ENCODE results near the gene SFT2D1.

The SFT2D1 gene

DNA sequence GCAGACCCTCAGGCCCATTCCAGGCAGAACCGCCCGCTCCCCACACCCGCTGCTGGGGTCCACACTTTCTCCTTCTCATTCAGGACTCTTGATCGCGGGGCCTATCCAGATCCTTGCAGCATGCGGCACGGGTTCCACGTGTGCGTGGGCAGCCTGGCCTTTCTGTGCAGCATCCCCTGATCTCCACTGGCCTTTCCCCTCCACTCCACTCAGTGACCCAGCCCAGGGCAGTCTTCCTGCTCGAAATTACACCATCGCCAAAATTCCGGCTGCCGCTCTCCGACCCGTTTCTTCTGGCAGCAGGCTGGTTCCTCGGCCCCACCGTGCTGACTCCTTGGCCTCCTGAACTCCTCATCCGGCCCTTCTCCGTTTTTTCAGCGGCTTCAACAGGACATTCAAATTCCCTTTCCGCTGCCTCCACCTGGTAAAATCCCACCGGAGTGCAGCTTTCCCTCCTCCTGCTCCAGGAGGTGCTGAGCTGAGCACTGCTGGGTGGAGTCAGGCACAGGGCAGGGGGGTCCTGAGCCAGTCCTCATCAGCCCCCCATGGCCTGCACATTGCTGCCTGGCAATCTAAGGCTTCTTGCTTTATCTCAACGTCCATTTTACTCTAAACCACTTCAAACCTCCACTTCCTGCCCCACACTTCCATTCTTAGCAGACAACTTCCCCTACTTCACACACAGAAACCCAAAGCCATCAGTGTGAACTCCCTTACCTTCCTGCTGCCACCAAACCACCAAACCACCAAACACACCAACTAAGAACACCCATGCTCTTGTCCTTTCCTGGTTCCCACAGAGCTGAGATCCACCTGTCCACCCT lies 9.0 kb downstream of the SFT2D1 start:
- DNase-seq, result no peak

DNA sequence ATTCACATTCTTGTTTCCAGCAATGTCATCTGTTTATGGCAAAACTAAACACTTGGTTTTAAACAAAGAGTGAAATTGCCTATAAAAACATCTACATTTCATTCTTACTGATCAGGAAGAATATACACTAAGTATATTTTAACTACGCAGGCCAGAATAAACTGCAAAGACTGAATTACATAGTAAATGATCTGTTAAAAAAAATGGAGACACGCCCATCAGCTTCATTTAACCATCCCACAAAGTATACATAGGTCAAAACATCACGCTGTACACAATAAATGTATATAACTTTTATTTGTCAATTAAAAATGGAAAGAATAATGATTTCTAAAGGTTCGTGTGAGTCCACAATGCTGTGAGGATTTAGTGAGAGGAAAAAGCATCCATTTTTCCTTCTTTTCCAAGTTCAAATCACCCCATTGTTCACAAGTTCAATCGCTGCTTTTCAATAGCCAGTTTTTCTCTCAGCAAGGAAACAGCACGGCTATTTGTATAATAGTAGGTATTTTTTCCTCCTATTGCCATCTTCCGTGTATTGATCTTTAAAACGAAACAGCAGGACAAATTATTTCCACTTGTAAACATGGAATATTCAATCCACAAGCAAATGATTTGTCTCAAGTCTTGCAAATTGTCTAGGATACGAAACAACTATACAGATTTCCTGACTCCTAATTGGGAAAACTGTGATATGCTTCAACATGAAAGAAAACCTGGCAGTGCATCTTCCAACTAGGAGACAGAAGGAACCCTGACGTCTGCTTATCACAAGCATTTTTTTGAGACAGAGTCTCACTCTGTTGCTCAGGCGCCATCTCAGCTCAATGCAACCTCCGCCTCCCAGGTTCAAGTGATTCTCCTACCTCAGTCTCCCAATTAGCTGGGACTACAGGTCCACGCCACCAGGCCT lies 10.6 kb downstream of the SFT2D1 start:
- no peak for DNase-seq

DNA sequence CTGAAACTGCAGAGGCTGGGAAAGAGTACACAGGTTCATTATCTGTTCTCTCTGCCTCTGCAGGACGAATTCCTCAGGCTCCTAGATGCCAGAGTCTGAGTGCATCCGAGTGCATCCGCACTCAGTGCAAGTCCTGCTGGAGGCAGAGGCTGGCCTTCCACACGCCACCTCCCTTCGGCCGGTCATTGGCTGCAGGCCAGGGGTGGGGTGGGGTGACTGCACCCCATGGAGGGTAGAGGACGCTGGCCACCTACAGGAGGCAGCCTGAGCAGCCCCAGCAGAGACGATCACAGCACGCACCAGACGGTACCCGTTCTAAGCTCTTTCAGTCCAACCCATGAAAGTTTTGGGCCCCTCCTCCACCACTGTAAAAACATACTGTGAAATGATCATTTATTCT lies 11.7 kb downstream of the SFT2D1 start:
- no peak for DNase-seq

DNA sequence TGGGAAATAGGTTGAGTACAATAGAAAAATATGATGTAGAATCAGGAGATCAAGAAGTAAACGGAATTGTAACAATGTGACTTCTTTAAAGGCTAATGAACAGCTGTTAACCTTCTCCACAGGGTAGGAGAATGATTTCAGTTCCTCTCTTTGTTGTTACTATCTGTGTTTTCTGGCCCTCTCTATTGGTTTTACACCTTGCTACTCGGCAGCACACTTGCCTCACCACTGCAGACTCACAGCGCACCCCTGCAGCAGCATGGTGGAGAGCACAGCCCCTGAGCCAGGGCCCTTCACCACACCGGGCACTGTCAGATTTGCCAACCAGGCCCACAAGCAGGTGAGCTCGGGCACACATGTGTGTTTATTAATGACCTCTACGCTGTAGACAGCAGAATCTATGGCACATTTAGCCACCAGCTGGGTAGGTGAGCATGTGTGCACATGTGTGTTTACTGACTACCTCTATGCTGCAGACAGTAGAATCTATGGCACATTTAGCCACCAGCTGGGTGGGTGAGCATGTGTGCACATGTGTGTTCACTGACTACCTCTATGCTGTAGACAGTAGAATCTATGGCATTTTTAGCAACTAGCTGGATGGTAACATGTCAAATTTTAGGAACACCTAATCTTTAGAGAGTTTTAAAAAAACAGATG lies 16.8 kb downstream of the SFT2D1 start:
- DNase-seq, result no peak

DNA sequence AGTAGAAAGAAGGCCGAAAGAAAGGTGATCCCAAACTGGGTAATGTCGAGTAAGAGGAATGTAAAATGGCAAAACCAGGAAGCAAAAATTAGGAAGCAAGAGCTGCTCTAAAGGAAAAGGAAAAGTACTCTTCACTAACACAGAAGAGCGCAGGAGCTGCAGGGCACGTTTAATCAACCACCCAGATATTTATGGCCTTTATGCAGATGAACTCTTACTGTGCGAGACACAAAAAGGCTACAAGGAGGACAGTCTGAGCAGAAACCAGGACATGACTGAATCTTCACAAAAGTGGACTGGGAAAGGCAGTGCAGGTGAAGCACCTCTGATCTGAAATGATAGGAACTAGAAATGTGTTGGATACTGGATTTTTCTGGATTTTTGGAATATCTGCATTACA lies 18.9 kb downstream of the SFT2D1 start:
- DNase-seq, result no peak

DNA sequence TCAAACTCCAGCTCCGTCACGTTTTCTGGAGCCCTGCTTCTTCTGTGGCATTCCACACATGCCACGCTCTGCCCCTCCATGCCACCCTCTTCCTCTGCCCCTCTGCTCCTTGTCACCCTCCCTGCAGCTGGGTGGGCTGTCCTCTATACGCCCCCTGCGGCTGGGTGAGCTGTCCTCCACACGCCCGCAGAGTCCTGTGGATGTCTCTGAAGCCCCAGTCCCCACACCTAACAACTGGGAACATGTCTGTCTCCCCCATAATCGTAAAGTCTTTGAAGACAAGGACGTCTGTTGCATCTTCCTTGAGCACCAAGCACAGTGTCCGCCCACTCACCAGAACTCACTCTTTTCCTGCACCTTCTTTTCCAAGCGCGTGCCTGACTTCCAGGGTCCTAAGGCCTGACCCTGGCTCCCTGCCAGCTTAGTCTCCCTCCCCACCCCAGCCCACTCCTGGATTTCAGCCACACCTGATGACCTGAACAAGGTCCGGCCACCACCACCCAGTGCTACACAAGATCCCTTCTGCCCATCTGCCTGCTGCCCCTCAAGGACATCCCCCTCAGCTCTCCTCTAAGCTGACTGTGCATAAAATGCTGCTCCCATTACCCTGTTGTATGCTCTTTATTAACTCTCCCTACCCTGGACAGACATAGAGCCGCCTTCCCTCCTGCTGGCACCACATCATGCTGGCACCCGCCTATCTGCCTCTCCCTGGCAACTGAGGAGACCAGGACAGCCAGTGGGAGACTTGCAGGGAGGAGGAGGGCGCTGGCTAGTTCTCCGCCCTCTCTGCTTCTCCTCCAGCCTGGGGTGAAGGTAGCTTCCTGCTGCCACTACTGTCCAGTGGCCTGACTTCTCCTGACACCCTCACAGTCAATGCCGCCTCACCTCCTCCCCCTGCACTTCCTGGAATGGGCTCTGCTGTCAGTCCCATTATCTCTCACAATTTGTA lies 23.4 kb downstream of the SFT2D1 start:
- DNase-seq, result no peak

DNA sequence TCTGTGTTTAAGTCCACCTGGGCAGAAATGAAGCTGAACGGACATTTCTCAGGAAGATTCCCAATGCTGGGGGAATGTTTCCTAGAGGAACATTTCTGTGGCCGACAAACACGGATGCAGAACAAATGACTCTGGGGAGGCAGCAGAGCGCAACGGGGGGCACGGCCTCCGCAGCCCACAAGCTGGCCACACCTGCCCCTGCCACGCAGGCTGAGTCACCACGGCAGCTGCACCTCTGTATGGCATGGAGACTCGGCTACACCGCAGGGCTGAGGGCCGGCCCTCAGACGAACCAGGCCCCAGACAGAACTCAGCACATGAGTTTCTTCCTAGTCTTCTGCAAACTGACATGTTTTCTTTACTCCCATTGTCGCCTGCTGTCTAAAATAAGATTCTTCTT lies 24.1 kb downstream of the SFT2D1 start:
- DNase-seq, result no peak

DNA sequence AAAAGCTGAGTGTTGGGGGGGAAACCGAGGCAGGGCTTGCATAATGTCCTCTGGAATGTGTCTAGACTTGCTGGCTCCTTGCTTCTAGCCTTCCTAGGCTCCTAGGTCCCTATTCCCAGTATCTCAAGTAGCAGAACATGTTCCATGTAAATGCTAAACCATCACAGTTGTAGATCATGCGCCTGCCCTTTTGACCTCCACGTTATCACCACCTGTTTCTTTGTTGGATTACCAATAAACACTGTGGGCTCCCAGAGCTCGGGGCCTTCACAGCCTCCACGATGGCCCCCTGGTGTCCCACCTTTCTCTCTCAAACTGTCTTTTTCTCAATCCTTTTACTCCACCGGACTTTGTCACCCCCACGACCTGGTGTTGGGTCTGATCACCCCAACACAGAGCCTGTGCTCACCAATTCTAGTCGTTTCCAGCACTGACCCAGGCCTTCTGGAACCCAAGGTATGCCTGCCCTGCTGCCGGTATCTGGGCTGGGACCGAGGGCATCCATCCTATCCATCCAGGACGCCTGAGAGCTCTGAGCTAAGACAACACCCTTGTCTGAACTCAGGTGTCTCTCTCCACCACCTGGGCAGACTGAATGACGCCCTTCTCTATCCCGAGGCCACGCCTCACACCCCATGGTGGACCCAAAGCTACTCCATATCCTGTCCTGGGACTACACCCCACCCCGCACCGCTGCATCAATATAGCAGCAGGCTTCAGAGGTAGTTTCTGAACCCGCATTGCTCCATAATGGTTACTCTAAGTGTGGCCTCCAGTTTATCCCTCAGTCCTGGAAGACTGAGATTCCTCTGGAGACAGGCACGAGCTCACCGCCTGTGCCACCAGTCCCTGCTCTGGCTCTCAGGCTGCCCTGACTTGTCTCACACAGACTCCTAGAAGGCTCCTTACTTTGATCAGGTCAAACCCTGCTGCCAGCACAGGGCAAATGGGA lies 24.8 kb downstream of the SFT2D1 start:
- DNase-seq, result no peak

DNA sequence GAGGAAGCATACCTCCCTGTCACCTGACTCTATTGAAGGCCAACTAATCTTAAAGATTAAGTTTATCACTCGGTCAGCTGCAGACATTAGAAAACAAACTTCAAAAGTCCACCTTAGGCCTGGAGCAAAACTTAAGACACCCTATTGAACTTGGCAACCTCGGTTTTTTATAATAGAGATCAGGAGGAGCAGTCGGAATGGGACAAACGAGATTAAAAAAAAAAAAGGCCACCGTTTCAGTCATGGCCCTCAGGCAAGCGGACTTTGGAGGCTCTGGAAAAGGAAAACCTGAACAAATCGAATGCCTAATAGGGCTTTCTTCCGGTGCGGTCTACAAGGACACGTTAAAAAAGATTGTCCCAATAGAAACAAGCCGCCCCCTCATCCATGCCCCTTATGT lies 26.9 kb downstream of the SFT2D1 start:
- no peak for DNase-seq

DNA sequence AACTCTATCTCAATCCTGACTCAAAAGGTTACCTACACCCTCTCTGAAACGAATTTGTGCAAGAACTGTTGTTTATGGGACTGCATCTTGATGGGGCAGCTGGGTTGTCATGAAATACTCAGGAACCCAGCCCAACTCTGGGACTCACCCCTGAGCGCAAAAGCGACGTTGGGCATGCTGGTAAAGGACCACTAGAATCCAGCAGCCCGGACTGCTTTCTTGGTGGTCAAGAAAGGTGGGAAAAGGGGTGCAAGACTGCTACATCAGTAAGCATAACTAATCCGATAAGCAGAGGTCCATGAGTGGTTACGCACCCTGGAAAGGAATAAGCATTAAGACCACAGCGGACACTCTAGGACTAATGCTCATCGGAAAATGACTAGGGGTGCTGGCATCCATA lies 27.9 kb downstream of the SFT2D1 start:
- DNase-seq, result no peak

DNA sequence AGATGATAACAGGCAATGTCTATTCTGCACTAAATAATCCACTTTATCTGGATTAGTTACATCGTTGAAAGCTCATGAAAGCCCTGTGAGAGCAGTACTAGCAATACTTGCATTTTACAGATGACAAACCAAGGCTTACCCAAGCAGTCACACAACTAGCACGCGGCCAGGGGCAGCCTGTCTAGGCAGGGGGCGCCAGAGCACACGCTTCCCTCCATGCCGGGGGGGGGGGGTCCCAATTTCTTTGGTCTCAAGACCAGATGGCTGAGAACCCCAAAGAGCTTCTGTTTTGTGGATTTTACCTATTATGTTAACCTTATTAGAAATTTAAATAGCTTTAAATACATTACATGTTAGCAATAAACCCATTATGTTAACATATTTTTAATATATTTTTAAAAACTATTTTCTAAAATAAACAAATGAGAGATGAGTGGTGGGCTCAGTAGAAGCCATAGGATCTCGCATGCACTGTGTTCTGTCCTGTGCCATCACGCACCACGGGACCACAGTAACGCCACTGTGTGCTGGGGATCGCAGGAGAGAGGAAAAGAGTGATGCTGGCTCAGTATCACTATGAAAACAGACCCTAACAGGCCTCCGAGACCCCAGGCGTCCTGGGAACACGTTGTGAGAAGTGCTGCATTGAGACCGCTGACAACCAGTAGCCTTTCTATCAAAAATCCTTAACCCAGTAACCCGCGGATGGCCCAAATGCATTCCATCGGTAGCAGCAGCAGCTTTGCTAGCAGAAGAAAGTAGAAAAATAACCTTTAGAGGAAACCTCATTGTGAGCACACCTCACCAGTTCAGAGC lies 28.9 kb downstream of the SFT2D1 start:
- peak; percentile 38 for DNase-seq

DNA sequence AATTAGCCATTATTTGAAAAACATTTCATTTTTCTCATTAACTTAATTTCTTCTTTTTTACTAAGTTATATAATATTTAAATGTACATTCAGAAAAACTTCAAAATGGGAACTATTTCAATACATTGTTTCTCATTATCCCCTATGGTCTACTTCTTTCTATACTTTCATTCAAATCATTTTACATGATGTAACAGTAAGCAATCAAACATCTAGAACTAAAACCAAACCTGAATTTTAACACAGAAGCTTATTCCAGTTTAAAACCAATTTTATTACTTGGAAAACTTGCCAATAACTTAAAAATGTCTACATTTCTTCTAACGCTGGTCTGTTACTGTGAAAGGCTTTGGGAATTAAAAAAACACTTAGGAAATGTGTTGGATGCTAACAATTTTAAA lies 29.5 kb downstream of the SFT2D1 start:
- no peak for DNase-seq

DNA sequence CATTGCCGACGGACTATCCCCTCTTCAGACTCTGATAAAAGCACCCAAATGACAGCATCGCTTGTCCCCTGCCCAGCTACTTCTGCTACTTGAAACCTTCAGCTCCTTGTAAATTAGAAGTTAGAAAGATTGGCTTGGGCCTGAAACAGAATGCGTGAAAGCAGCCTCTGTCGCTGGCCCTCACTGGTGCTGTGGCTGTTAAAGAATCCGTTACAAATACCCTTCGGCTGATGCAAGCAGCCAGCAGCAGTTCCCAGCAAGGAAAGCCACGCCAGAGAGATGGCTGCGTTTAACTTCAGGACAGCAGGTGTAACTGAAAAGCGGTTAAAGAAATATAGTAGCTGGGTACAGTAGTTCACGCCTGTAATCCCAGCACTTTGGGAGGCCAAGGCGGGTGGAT lies 31.7 kb downstream of the SFT2D1 start:
- no peak for DNase-seq

DNA sequence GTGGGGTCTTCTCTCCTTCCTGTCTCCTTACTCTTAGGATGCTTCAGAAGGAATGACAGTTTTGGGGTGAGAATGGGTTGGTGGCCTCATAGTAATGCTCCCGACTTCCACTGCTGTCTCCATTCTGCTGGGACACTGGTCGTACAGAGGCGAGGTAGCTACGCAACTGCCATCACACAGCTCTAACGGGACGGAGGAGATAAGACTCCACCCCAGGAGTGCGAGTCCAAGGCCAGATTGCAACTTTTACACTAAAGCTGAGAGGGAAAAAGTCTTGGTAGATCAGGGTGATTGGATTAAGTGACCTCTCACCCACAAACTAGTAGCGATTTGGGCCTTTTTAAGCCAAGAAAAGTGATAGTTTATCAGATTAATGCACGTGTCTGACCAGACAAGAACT lies 32.4 kb downstream of the SFT2D1 start:
- no peak for DNase-seq

DNA sequence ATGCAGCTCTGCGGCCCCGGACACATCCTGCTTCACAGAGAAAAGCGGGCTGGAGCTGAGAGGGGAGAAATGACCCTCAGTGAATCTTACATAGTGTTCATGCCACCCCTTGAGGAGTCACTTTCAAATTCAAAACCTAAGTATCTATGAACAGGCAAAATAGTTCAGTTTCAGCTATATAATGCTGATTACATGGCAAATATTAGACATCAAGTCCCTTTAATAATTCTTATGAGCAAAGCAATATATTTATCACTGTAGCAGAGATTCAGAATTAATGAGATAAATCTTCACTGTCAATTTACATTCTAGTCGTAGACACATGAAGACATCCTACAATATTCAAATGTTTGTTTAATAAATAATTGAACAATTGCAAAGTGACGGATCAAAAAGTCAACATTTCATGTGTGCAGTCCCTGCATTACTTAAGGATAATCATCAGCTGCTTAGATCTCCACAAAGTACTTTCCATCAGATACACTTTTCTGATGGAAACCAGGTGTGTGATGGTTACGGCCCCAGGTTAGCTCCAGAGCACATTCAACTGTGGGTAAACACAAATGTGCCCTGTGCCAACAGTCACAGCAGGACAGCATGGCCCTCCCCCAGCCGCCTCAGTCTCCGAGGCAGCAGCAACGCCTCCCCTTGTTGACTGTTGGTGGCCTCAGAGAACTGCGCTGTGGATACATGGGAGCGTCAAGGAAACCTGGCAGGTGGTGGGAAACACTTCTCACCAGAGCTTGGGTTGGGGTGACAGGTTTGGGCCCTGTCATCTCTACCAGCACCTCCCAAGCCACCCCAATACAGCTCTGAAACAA lies 33.4 kb downstream of the SFT2D1 start:
- DNase-seq, result no peak

DNA sequence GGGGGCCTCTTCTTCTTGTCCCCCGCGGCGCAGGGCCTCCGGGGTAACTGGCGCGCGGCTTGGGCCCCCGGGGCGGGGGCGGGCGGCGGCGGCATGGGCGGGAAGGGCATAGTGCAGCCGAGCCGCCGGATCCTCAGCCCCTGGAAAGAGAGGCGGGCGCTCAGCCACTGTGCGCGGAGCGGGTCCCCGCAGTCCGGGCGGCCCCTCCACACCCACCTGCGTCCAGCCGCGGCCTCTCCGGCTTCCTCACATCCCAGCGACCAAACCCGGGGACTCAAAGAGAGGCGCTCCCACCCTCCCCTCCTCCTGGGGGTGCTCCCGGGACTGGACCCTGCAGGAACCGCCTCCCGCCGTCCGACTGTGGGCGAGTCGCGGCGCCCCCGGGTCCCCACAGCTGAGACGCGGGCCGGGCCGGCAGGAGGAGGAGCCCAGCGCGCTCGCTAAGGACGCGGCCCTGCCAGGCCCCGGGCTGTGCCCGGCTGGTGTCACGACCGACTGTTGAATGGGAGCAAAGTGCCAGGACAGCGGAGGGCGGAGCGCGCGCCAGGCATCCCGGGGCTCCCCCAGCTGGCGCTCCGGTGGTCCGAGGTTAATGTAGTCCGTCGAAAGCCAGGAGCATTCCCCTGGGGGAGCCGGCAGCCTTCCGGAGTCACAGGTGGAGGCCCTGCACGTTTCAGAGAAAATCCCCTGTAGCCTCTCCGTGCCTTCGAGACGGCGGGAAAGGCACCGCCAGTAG lies 34.1 kb downstream of the SFT2D1 start, which contains the start of gene PRR18:
TSS of gene PRR18 (minus strand) at position 360 of the 736 bp plus-strand sequence. CDS start at position 110, 250 bp downstream.
- DNase-seq, result no peak

DNA sequence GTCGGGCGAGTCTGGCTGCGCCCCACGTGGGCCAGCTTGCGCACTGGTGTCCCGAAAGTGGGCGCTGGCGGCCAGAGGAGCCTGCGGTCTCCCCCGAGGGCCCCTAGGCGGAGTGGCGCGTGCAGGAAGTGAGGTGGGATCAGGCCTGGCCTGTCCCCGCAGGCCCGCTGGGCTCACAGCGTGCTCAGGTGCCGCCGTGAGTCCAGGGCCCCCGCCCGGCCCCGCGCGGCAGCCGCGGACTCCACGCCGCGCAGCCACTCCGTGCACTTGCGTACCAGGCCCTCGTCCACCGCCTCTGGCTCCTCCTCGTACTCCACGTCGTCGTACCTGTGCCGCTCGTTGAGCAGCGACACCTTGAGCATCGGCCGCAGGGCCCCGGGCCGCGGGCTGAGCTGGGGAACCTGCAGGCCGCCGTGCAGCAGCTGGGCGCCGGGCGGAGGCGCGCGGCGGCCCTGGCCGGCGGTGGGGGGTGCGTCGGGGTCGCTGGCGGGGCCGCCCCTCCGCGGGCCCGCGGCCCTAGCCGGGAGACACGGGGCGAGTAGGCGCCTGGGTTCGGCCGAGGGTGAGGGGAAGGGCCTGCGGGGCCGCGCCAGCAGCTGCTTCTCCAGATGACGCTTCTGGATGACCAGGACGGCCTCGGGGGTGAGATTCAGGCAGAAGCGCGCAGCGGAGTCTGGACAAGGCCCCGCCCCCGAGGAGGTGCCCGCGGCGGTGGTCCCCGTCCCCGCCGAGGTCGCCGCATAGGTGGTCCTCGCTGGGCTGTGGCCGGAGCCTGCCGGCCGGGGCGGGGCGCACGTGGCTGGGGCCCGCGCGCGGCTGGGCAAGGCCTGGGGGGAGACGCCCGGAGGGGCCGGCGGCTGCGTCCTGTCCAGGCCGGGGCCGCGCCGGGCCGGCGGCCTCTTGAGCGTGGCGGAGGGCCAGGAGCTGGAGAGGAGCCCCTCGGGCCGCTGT lies 35.0 kb downstream of the SFT2D1 start:
- DNase-seq, result no peak

All from NK-92 treated with Interleukin-12 subunit alpha and Interleukin-12 subunit beta, amount 100 ng/mL, for 24 hours (cell line).